Measurements from ENCODE around the gene RASD1.

GRCh38 chr17:17519886-17520285 lies 23.7 kb upstream of the RASD1 start:
- TF ChIP-seq CTCF (IDR thresholded peaks at IDR 0.05; ENCODE audit: poor library complexity) (no peak), EZH2phosphoT487 (IDR thresholded peaks at IDR 0.05; ENCODE audit: low read depth, severe bottlenecking, unreplicated experiment) (no peak), EZH2 (IDR thresholded peaks at IDR 0.05; ENCODE audit: borderline replicate concordance) (no peak)
